Transverse colon (tissue), 4 donors: ENCODE results near the gene FBN2.

Experiments used
- CTCF ChIP-seq, 5 experiments: fragments of 200-600 bp in 3 of 5; fragments of 450-650 bp in 2 of 5; sonication (generic) in 3 of 5; IDR thresholded peaks; 1 replicate in 2 of 5; 2 replicates in 3 of 5; pipeline ENCODE4 v1.5.1; 2016 to 2017; ENCODE audit warnings: antibody characterized with exemption in 5 of 5, inconsistent platforms in 3 of 5, mild to moderate bottlenecking in 2 of 5, moderate library complexity in 1 of 5
- POLR2A ChIP-seq: fragments of 450-650 bp; IDR thresholded peaks from one replicate; pipeline ENCODE4 v1.6.1; 2016; ENCODE audit warnings: antibody characterized with exemption, mild to moderate bottlenecking, moderate library complexity
- POLR2AphosphoS5 ChIP-seq, 3 donors: sonication (generic); formaldehyde crosslinking; IDR thresholded peaks; one replicate each; pipeline ENCODE4 v1.6.1; 2016; ENCODE audit warnings: antibody characterized with exemption in 3 of 3

GRCh38 chr5:128216860-128217531 lies 321.0 kb downstream of the FBN2 start:
- TF ChIP-seq CTCF (IDR thresholded peaks at IDR 0.05) (no peak), POLR2A (no peak), POLR2AphosphoS5 (IDR thresholded peaks at IDR 0.05) (no peak)
